HG02642 (cell line): ENCODE measurements around the gene MYADM.

ENCODE experiments used
- ATAC-seq: cut with Tn5 transposase; IDR thresholded peaks from one replicate; pipeline ENCODE4 v1.9.1; 2021; ENCODE audit warnings: mild to moderate bottlenecking; ENCODE audit not compliant: unreplicated experiment, poor library complexity

MYADM gene

GRCh38 chr19:53883231-53883661 is 15.6 kb downstream of the MYADM start:
- no peak for ATAC-seq

DNA sequence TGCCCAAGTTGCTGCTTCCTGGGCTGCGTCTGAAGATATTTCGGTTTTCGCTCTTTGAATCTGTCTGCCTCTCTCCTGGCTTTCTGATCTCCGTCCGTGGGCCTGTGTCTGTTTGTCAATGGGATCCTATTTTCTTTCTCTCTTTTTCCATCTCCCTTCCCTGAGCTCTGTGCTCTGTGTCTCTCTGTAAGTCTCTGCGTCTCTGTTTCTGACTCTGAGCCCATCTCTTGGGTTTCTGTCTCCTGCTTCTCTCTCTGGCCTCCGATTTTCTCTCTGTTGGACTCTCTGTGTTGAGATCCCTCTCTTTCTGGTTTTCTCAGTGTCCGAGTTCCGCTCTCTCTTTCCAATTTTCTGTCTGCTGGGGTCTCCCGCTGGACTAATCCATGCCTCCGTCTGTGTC is 16.1 kb downstream of the MYADM start:
- ATAC-seq: no peak

DNA sequence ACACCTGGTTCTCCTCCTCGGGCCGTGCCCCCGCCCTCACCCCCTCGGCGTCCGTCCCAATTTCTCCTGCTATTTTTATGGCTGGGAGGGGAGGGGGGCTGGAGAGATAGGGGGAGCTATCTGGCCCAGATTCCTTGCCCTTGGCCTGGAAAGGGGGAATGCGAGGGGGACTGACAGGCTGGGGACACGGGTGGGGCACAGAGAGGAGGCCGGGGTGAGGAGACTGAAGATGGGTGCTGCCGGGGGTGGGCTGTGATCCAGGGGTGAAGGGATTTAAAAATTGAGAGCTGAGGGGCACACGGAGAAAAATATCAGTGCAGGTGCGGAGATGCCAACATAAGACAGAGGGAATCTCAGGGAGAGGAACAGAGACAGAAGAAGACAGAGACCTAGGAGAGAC is 16.6 kb downstream of the MYADM start:
- ATAC-seq: no peak

- ATAC-seq: no peak
Observed at GRCh38 chr19:53885036-53885435, 17.4 kb downstream of the MYADM start.

GRCh38 chr19:53892301-53892980 is 24.8 kb downstream of the MYADM start:
- no peak for ATAC-seq

DNA sequence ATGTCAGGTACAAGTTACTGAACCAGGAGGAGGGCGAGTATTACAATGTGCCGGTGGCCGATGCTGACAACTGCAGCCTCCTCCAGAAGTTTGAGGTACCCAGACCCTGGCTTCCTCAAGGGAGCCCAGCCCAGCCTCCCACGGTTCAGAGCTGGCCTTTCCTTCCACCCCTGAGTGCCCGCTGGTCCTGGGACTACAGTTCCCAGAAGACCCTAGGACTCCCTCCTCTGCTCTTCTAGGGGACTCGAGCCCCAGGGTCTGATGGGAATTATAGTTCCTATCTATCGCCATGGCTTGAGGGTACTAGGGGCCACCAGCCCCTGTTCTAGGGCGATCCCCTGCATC is 25.3 kb downstream of the MYADM start:
- ATAC-seq: no peak

DNA sequence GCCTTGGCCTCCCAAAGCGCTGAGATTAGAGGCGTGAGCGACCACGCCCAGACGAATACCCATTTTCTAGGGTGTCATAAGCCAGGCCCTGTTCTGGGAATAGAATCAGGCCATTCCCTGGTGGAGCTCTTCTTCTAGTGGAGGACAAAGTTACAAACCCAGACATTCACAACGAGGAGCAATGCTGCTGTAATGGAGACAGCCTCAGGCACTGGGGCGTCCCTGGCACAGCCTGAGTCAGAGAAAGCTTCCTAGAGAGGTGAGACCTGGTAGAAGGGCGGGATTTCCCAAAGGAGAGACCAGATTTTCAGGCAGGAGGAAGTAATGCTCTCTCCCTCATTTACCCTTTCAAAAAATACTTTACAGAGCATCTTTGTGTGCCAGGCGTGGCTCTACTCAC is 27.0 kb downstream of the MYADM start:
- ATAC-seq: no peak

- ATAC-seq: no peak
Observed at GRCh38 chr19:53896682-53897081, 29.0 kb downstream of the MYADM start.

GRCh38 chr19:53897459-53897858 is 29.8 kb downstream of the MYADM start:
- ATAC-seq: no peak

DNA sequence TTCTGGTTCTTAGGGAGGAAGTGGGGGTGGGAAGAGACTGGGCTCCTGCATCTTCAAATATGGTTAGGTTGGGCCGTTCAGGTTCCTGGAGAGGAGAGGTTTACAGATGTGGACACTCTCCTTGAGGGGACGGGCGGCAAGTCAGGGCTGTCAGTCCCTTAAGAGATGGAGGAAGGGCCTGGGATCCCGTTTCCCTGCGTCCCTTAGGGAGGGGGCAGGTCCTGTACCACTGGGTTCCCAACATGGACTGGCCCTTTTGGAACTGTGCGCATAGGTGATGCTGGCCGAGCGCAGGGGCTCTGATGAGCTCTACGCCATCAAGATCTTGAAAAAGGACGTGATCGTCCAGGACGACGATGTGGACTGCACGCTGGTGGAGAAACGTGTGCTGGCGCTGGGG is 30.5 kb downstream of the MYADM start:
- ATAC-seq: no peak

- no peak for ATAC-seq
Observed at GRCh38 chr19:53898636-53899341, 31.1 kb downstream of the MYADM start.

GRCh38 chr19:53900191-53900860 is 32.6 kb downstream of the MYADM start:
- ATAC-seq: no peak

DNA sequence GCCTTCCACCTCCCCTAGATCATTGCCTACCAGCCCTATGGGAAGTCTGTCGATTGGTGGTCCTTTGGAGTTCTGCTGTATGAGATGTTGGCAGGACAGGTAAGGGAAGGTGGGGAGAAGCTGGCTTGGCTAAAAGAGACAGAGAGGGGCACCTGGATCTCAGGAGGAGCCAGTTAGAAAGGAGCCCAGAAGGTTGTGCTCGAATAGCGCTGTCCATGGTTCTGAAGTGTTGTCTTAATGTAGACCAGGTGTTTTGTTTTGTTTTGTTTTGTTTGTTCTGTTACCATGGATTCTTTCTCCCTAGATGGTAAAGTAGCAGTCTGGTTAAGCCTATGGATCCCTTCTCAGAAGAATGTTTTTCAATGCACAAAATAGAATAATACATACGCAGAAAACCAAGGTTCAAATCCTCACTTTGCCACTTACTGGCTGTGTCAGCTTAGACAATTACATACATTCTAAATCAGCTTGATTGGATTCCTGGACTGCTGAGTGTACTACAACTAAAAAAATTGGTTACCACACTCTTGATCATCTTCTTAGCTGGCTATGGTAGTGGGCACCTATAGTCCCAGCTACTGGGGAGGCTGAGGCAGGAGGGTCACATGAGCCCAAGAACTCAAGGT is 35.5 kb downstream of the MYADM start:
- no peak for ATAC-seq

GRCh38 chr19:53904909-53905308 is 37.2 kb downstream of the MYADM start:
- no peak for ATAC-seq

DNA sequence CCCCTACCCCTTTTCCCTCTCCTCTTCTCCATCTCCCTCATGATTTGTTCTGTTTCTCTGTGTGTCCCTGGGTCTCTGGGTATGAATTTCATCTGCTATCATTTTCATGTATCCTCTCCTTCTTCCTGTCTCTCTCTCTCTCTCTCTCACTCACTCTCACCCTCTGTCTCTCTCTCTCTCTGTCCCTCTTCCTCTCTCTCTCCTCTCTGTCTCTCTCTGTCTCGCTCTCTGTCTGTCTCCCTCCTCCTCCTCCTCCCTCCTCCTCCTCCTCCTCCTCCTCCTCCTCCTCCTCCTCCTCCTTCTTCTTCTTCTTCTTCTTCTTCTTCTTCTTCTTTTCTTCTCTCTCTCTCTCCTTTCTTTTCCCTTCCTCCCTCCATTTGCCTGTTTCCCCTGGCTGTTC is 38.1 kb downstream of the MYADM start:
- no peak for ATAC-seq

- no peak for ATAC-seq
Observed at GRCh38 chr19:53906211-53907192, 38.8 kb downstream of the MYADM start.

DNA sequence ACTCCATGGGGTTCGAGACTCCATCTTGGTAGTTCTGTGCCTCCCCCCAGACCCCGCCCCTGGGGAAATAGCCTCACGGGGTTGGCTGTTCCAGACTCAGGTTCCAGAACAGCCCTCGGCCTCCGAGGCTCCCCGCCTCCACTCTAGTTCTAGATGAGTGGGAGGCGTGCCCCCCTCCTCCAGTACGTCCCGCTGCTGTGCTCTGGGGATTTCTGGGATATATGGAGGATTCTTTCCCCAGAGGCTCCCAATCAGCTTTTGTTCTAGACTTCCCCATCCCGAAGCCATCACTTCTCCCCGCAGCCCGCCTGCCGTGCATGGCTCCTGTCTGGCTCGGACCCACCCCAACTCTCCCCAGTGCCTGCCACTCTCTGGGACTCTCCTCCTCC is 39.5 kb downstream of the MYADM start:
- ATAC-seq: no peak

DNA sequence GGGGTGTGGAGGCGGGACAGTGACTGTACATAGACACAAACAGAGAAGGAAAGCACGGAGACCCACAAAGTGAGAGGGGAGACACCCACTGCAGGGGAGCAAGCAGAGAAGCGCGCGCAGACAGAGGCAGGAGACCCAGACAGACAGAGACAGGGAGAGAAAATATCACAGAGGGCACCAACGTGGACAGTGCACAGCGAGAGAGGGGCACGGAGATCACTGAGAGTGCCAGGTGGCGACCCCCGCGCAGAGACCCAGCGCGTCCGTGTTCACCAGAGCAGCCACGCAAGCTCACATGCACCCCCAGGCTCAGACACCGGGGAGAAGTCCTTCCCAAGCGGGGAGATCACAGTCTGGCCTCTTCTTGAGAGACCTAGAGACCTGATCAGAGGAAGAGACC is 40.0 kb downstream of the MYADM start:
- no peak for ATAC-seq

DNA sequence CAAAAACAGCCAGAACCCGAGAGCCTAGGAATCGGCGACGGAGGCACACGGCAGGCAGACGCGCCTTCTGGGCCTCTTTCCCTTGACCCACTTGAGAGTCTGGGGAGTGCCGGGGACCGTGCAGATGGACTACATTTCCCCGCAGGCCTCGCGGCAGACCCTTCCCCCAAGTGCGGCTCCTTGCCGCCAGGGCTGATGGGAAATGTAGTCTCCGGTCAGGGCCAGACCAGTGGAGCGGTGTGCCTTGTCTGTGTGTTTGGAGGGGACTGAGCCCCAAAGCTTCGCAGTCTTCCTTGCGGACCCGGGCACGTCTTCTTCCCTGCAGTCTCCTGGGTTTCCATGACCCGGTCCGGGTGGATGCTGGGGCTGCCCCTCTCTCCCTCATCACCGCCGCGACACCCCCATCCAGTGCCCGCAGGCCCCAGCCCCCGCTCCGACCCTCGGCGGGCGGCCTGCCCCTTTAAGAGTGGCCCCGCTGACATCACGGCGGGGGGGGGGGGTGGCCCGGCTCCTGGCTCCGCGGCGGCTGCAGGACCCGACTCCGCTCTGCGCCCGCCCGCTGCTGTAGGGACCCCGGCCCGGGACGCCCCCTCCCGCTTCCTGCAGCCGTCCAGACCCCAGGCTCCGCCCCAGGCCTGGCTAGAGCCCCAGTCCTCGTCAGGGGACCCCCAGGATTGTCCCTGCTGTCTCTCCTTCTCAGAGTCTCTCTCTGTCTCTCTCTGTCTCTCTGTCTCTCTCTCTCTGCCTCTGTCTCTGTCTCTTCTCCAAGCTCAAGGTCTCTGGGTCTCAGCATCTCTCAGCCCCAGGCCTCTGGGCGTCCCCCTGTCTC is 40.6 kb downstream of the MYADM start:
- no peak for ATAC-seq
